HUES48 (cell line): ENCODE measurements around the gene CA12.
"Not testable (repeated sequence)": the region's sequence is repeated elsewhere in the genome, so short reads cannot be mapped to it uniquely, and the experiment has no call there.

Source experiments
- H3K27ac ChIP-seq: one replicate; pipeline ENCODE4 v1.7.0; 2013; ENCODE audit warnings: low read depth, low read length, inconsistent platforms
- H3K27me3 ChIP-seq: 2 replicates; pipeline ENCODE4 v1.6.1; 2013; ENCODE audit warnings: mild to moderate bottlenecking, low read length; ENCODE audit not compliant: control insufficient read depth, insufficient read depth
- H3K36me3 ChIP-seq: 2 replicates; pipeline ENCODE4 v1.6.1; 2013; ENCODE audit warnings: low read length; ENCODE audit not compliant: control insufficient read depth, insufficient read depth
- H3K4me1 ChIP-seq: 2 replicates; pipeline ENCODE4 v1.6.1; 2013; ENCODE audit warnings: mild to moderate bottlenecking, low read length; ENCODE audit not compliant: control insufficient read depth, insufficient read depth
- H3K4me3 ChIP-seq: 2 replicates; pipeline ENCODE4 v1.5.1; 2013; ENCODE audit warnings: mild to moderate bottlenecking, low read depth, low read length
- H3K9ac ChIP-seq: 2 replicates; pipeline ENCODE4 v1.6.1; 2013; ENCODE audit warnings: mild to moderate bottlenecking, low read depth, low read length, moderate library complexity
- H3K9me3 ChIP-seq: 2 replicates; pipeline ENCODE4 v1.6.1; 2013; ENCODE audit warnings: low read length; ENCODE audit not compliant: control insufficient read depth, insufficient read depth

CA12 gene

GRCh38 chr15:63381301-63382204, at the start of gene CA12:
TSS of gene CA12 (minus strand) at chr15:63381846. CDS start at chr15:63381720, 126 bp downstream.
- Histone ChIP-seq H3K4me1 (peaks cover 20% of the 10 kb centered on the region), H3K36me3 (no peaks in the 10 kb centered on the region), H3K27ac (peak within 1 kb of the TSS; percentile 11), H3K27me3 (peaks cover 41% of the 10 kb centered on the region), H3K9ac (peak within 1 kb of the TSS; percentile 44), H3K9me3 (no peaks in the 10 kb centered on the region), H3K4me3 (peak within 1 kb of the TSS; percentile 74)

GRCh38 chr15:63430766-63431451, 49.3 kb upstream of the CA12 start:
- H3K9me3 ChIP-seq: no peaks in the 10 kb centered on the region; the same call in 1 of the 2 replicates
- no peak overlapping the region for H3K9ac ChIP-seq
- no peak overlapping the region for H3K4me3 ChIP-seq
- peaks cover 14% of the 10 kb centered on the region for H3K4me1 ChIP-seq
- no peak overlapping the region for H3K27ac ChIP-seq
- H3K36me3 ChIP-seq: no peaks in the 10 kb centered on the region
- no peaks in the 10 kb centered on the region for H3K27me3 ChIP-seq

GRCh38 chr15:63426552-63426951, 44.9 kb upstream of the CA12 start:
- Histone ChIP-seq H3K27ac (no peak overlapping the region), H3K4me3 (no peak overlapping the region), H3K4me1 (no peaks in the 10 kb centered on the region; the same call in 1 of the 2 replicates), H3K27me3 (no peaks in the 10 kb centered on the region), H3K36me3 (no peaks in the 10 kb centered on the region), H3K9ac (no peak overlapping the region), H3K9me3 (no peaks in the 10 kb centered on the region; the same call in 1 of the 2 replicates)

GRCh38 chr15:63425426-63425985, 43.9 kb upstream of the CA12 start:
- H3K36me3 ChIP-seq: no peaks in the 10 kb centered on the region
- no peaks in the 10 kb centered on the region; the same call in 1 of the 2 replicates for H3K4me1 ChIP-seq
- H3K9me3 ChIP-seq: no peaks in the 10 kb centered on the region; the same call in 1 of the 2 replicates
- no peak overlapping the region for H3K4me3 ChIP-seq
- H3K27me3 ChIP-seq: no peaks in the 10 kb centered on the region
- H3K27ac ChIP-seq: no peak overlapping the region
- H3K9ac ChIP-seq: no peak overlapping the region

GRCh38 chr15:63422891-63423590, 41.4 kb upstream of the CA12 start:
- Histone ChIP-seq H3K4me1 (no peaks in the 10 kb centered on the region; the same call in 1 of the 2 replicates), H3K27ac (no peak overlapping the region), H3K27me3 (no peaks in the 10 kb centered on the region), H3K9ac (no peak overlapping the region), H3K36me3 (no peaks in the 10 kb centered on the region), H3K9me3 (no peaks in the 10 kb centered on the region; the same call in 1 of the 2 replicates), H3K4me3 (no peak overlapping the region)

- no peak overlapping the region for H3K27ac ChIP-seq
Observed at GRCh38 chr15:63421433-63421832, 39.8 kb upstream of the CA12 start.

GRCh38 chr15:63420333-63420747, 38.7 kb upstream of the CA12 start:
- Histone ChIP-seq H3K9me3 (no peaks in the 10 kb centered on the region), H3K9ac (no peak overlapping the region), H3K27me3 (no peaks in the 10 kb centered on the region), H3K27ac (no peak overlapping the region), H3K4me3 (no peak overlapping the region), H3K36me3 (no peaks in the 10 kb centered on the region), H3K4me1 (no peaks in the 10 kb centered on the region)

More at GRCh38 chr15:63421433-63421832, 39.8 kb upstream of the CA12 start:
- Histone ChIP-seq H3K9me3 (no peaks in the 10 kb centered on the region; the same call in 1 of the 2 replicates), H3K36me3 (no peaks in the 10 kb centered on the region), H3K9ac (no peak overlapping the region), H3K4me3 (no peak overlapping the region), H3K4me1 (no peaks in the 10 kb centered on the region), H3K27me3 (no peaks in the 10 kb centered on the region)

- no peaks in the 10 kb centered on the region for H3K9me3 ChIP-seq
- H3K9ac ChIP-seq: no peak overlapping the region
- no peak overlapping the region for H3K27ac ChIP-seq
- no peak overlapping the region for H3K4me3 ChIP-seq
- no peaks in the 10 kb centered on the region for H3K36me3 ChIP-seq
- no peaks in the 10 kb centered on the region for H3K4me1 ChIP-seq
- no peaks in the 10 kb centered on the region for H3K27me3 ChIP-seq
Observed at GRCh38 chr15:63418811-63419210, 37.2 kb upstream of the CA12 start.

GRCh38 chr15:63417721-63418120, 36.1 kb upstream of the CA12 start:
- Histone ChIP-seq H3K9ac (no peak overlapping the region), H3K9me3 (no peaks in the 10 kb centered on the region), H3K36me3 (no peaks in the 10 kb centered on the region), H3K27me3 (no peaks in the 10 kb centered on the region), H3K4me3 (no peak overlapping the region), H3K27ac (no peak overlapping the region), H3K4me1 (no peaks in the 10 kb centered on the region)

GRCh38 chr15:63417274-63417673, 35.6 kb upstream of the CA12 start:
- not testable (repeated sequence) for H3K36me3 ChIP-seq

More at GRCh38 chr15:63417274-63417673, 35.6 kb upstream of the CA12 start:
- H3K4me3 ChIP-seq, H3K27me3 ChIP-seq, H3K9ac ChIP-seq, H3K9me3 ChIP-seq, H3K4me1 ChIP-seq, H3K27ac ChIP-seq: not testable (repeated sequence)
